ENCODE results near the gene STRADA.

GRCh38 chr17:63685578-63685977 is 56.0 kb downstream of the STRADA start:
- TF ChIP-seq GATAD2B (conservative IDR thresholded peaks at IDR 0.05; ENCODE audit: low read depth) (no peak), HDAC2 (IDR thresholded peaks at IDR 0.05) (no peak), CTCF (IDR thresholded peaks at IDR 0.05 in 2 of 3, conservative IDR thresholded peaks at IDR 0.05 in 1 of 3; ENCODE audit: control insufficient read depth in 2 of 3, extremely low read depth in 1 of 3, insufficient read depth in 1 of 3, low read depth in 3 of 3, low read length in 3 of 3) (no peak), EZH2 (IDR thresholded peaks at IDR 0.05; ENCODE audit: borderline replicate concordance, control insufficient read depth, low read depth, low read length) (no peak), FOXM1 (IDR thresholded peaks at IDR 0.05; ENCODE audit: low read depth, low read length) (no peak), ATF3 (IDR thresholded peaks at IDR 0.05; ENCODE audit: borderline replicate concordance, extremely low read depth, low read depth, low read length) (no peak), CEBPB (IDR thresholded peaks at IDR 0.05; ENCODE audit: borderline replicate concordance in 1 of 2, low read depth in 2 of 2, low read length in 2 of 2) (no peak), E4F1 (IDR thresholded peaks at IDR 0.05; ENCODE audit: borderline replicate concordance, partially characterized antibody) (no peak), BCLAF1 (IDR thresholded peaks at IDR 0.05) (no peak), MEF2A (IDR thresholded peaks at IDR 0.05; ENCODE audit: insufficient read depth, low read depth, low read length) (no peak), POLR2AphosphoS2 (IDR thresholded peaks at IDR 0.05; ENCODE audit: low read depth, low read length) (no peak), TCF7 (IDR thresholded peaks at IDR 0.05; ENCODE audit: borderline replicate concordance) (no peak), CBFB (IDR thresholded peaks at IDR 0.05; ENCODE audit: low read depth) (no peak)
